HCT116 (cell line): ENCODE data around the gene LIN52. TPM values are rescaled to one million over a fixed set of nuclear protein-coding genes. Genes with fewer than 3 reads are reported as not detected.

Experiments
- ATAC-seq: fragments of 200-7000 bp; cut with Tn5 transposase; 2 replicates; pipeline ENCODE4 v1.9.1; 2020; ENCODE audit warnings: mild to moderate bottlenecking, moderate library complexity
- BruUV-seq: library from RNA; stranded (reverse); fragments of 400-500 nt; replicated peaks from 2 replicates; lab custom pipeline; 2021; lab: Mats Ljungman, UMichigan
- CTCF ChIA-PET: fragments of 300-600 bp; sonication (Branson Sonifier 250); formaldehyde crosslinking; loops from one replicate; lab custom pipeline; 2021; ENCODE audit warnings: antibody characterized with exemption; lab: Charles Lee
- POLR2A ChIA-PET: fragments of 300-600, 350-600 bp; sonication (Branson Sonifier 250); formaldehyde crosslinking; loops from one replicate; lab custom pipeline; 2021; ENCODE audit warnings: antibody characterized with exemption; lab: Charles Lee
- RAD21 ChIA-PET, 2 experiments: fragments of 300-600 bp; sonication (Branson Sonifier 250); formaldehyde crosslinking; loops; one replicate each; lab custom pipeline; 2023; ENCODE audit warnings: low total read pairs in 2 of 2; ENCODE audit not compliant: uncharacterized antibody in 2 of 2, unreplicated experiment in 2 of 2, low non-redundant PET in 1 of 2; lab: Charles Lee
- DNase-seq: peaks from one replicate; pipeline ENCODE4 v3.0.0-alpha.2; 2010; ENCODE audit warnings: low read depth, low spot score
- H2AFZ ChIP-seq: fragments of 200-600 bp; shearing (Covaris generic), sonication (generic); 2 replicates; pipeline ENCODE4 v1.6.1; 2017; ENCODE audit warnings: low read depth, mixed run types, mixed read lengths, antibody characterized with exemption, low read length; ENCODE audit not compliant: poor library complexity, severe bottlenecking
- H3K27ac ChIP-seq: 2 replicates; pipeline ENCODE4 v1.5.1; 2012; ENCODE audit warnings: low read depth, low read length
- H3K27me3 ChIP-seq: fragments of 200-600 bp; sonication (generic); 2 replicates; pipeline ENCODE4 v1.6.1; 2016; ENCODE audit warnings: mixed run types, low read length, mixed read lengths; ENCODE audit not compliant: insufficient read depth
- H3K36me3 ChIP-seq, 2 experiments: fragments of 200-500 bp in 1 of 2; fragments of 200-600 bp in 1 of 2; sonication (Bioruptor generic) in 1 of 2; sonication (generic) in 1 of 2; 2 replicates each; pipeline versions ENCODE4 v1.5.1 to v1.6.1; 2014 to 2016; ENCODE audit warnings: low read length in 2 of 2, inconsistent platforms in 1 of 2, mixed read lengths in 1 of 2, mixed run types in 1 of 2; ENCODE audit not compliant: insufficient read depth in 2 of 2, control insufficient read depth in 1 of 2
- H3K4me1 ChIP-seq, 2 experiments: fragments of 200-600 bp in 1 of 2; sonication (generic) in 1 of 2; 2 replicates each; pipeline versions ENCODE4 v1.5.1 to v1.6.1; 2012 to 2017; ENCODE audit warnings: low read length in 2 of 2, inconsistent platforms in 1 of 2, mild to moderate bottlenecking in 1 of 2, mixed read lengths in 1 of 2, mixed run types in 1 of 2, moderate library complexity in 1 of 2; ENCODE audit not compliant: insufficient read depth in 2 of 2, control insufficient read depth in 1 of 2
- H3K4me2 ChIP-seq: fragments of 200-600 bp; sonication (generic); 2 replicates; pipeline ENCODE4 v1.6.1; 2017; ENCODE audit warnings: mixed run types, low read length, mixed read lengths
- H3K4me3 ChIP-seq, 2 experiments: fragments of 200-600 bp in 1 of 2; sonication (generic) in 1 of 2; replicated peaks in 1 of 2; 2 replicates each; pipeline ENCODE4 v1.5.1; 2011 to 2016; ENCODE audit warnings: low read length in 2 of 2, control low read depth in 1 of 2, low read depth in 1 of 2, mild to moderate bottlenecking in 1 of 2, mixed read lengths in 1 of 2, mixed run types in 1 of 2
- H3K79me2 ChIP-seq: fragments of 200-600 bp; sonication (generic); 2 replicates; pipeline ENCODE4 v1.6.1; 2017; ENCODE audit warnings: mild to moderate bottlenecking, mixed run types, low read length, moderate library complexity, mixed read lengths; ENCODE audit not compliant: insufficient read depth
- H3K9ac ChIP-seq: fragments of 200-600 bp; sonication (generic); 2 replicates; pipeline ENCODE4 v1.6.1; 2016; ENCODE audit warnings: low read length, mixed read lengths
- H3K9me2 ChIP-seq: fragments of 200-600 bp; sonication (generic), shearing (Covaris generic); 2 replicates; pipeline ENCODE4 v1.6.1; 2017; ENCODE audit warnings: mixed run types, mild to moderate bottlenecking, moderate library complexity; ENCODE audit not compliant: insufficient read depth
- H3K9me3 ChIP-seq, 2 experiments: fragments of 200-500 bp in 1 of 2; fragments of 200-600 bp in 1 of 2; sonication (Bioruptor generic) in 1 of 2; sonication (generic) in 1 of 2; 2 replicates each; pipeline ENCODE4 v1.6.1; 2014 to 2017; ENCODE audit warnings: low read length in 2 of 2, mixed read lengths in 2 of 2, inconsistent platforms in 1 of 2, low read depth in 1 of 2, mild to moderate bottlenecking in 1 of 2, mixed run types in 1 of 2, moderate library complexity in 1 of 2; ENCODE audit not compliant: control insufficient read depth in 1 of 2, insufficient read depth in 1 of 2
- H4K20me1 ChIP-seq: fragments of 200-600 bp; sonication (generic), shearing (Covaris generic); 2 replicates; pipeline ENCODE4 v1.6.1; 2017; ENCODE audit warnings: mixed run types, mild to moderate bottlenecking, moderate library complexity; ENCODE audit not compliant: insufficient read depth
- ATF3 ChIP-seq: IDR thresholded peaks from 2 replicates; pipeline ENCODE4 v1.6.1; 2012
- CTCF ChIP-seq, 3 experiments: fragments of 200-600 bp in 1 of 3; sonication (generic) in 1 of 3; IDR thresholded peaks in 2 of 3; conservative IDR thresholded peaks in 1 of 3; 2 replicates each; pipeline ENCODE4 v1.5.1; 2012 to 2017; ENCODE audit warnings: low read depth in 2 of 3, low read length in 2 of 3, antibody characterized with exemption in 1 of 3, borderline replicate concordance in 1 of 3, control low read depth in 1 of 3, mild to moderate bottlenecking in 1 of 3, mixed read lengths in 1 of 3, mixed run types in 1 of 3, moderate library complexity in 1 of 3; ENCODE audit not compliant: insufficient read depth in 1 of 3
- ELF1 ChIP-seq: IDR thresholded peaks from 2 replicates; pipeline ENCODE4 v1.6.1; 2012; ENCODE audit warnings: low read depth, borderline replicate concordance
- FOSL1 ChIP-seq: IDR thresholded peaks from 2 replicates; pipeline ENCODE4 v1.6.1; 2012; ENCODE audit warnings: low read depth
- JUND ChIP-seq: IDR thresholded peaks from 2 replicates; pipeline ENCODE4 v1.6.1; 2012
- MAX ChIP-seq: IDR thresholded peaks from 2 replicates; pipeline ENCODE4 v1.6.1; 2012
- POLR2A ChIP-seq: IDR thresholded peaks from 2 replicates; pipeline ENCODE4 v1.7.0; 2011; ENCODE audit warnings: borderline replicate concordance; ENCODE audit not compliant: insufficient read depth, insufficient read length; ENCODE audit errors: extremely low read depth
- POLR2AphosphoS5 ChIP-seq: IDR thresholded peaks from 2 replicates; pipeline ENCODE4 v1.6.1; 2011; ENCODE audit warnings: mild to moderate bottlenecking, low read depth, low read length, moderate library complexity
- SIN3A ChIP-seq: IDR thresholded peaks from 2 replicates; pipeline ENCODE4 v1.6.1; 2012; ENCODE audit warnings: low read depth
- SP1 ChIP-seq: IDR thresholded peaks from 2 replicates; pipeline ENCODE4 v1.6.1; 2012; ENCODE audit warnings: low read depth
- TCF7L2 ChIP-seq: IDR thresholded peaks from 2 replicates; pipeline ENCODE4 v1.7.0; 2011; ENCODE audit warnings: borderline replicate concordance, inconsistent platforms; ENCODE audit not compliant: insufficient read depth, insufficient read length; ENCODE audit errors: extremely low read depth
- ZBTB33 ChIP-seq: IDR thresholded peaks from 2 replicates; pipeline ENCODE4 v1.6.1; 2011; ENCODE audit warnings: mild to moderate bottlenecking, low read length, moderate library complexity; ENCODE audit not compliant: insufficient replicate concordance; ENCODE audit errors: extremely low read depth
- ZFX ChIP-seq: fragments of 450-650 bp; IDR thresholded peaks from 2 replicates; pipeline ENCODE4 v1.6.1; 2017
- ZNF274 ChIP-seq: fragments of 200-500 bp; sonication (Bioruptor generic); IDR thresholded peaks from 2 replicates; pipeline ENCODE4 v1.6.1; 2014; ENCODE audit warnings: mild to moderate bottlenecking, low read depth, low read length, inconsistent platforms
- intact Hi-C: fragments of 100-400 bp; cut with micrococcal nuclease; formaldehyde crosslinking; loops from 2 replicates; pipeline ENCODE4 v1.10.0; 2022
- total RNA-seq: library from RNA; stranded (reverse); gene quantifications from one replicate; pipeline ENCODE4 v1.2.1, GENCODE V29; 2021; ENCODE audit not compliant: unreplicated experiment

The LIN52 gene
- total RNA-seq, 1 experiment from 2014 or later = 9.6 TPM

- no peak for ATAC-seq
- H3K9ac ChIP-seq = no peak overlapping the region
Observed at GRCh38 chr14:74155749-74156148, 71.0 kb downstream of the LIN52 start.

More at GRCh38 chr14:74155749-74156148, 71.0 kb downstream of the LIN52 start:
- no peaks in the 10 kb centered on the region for H4K20me1 ChIP-seq
- H3K4me1 ChIP-seq = no peaks in the 10 kb centered on the region
- no peaks in the 10 kb centered on the region for H3K27me3 ChIP-seq
- no peak for DNase-seq
- H3K36me3 ChIP-seq = no peaks in the 10 kb centered on the region; a peak in 1 of 4 replicates
- RAD21 ChIA-PET = no interaction called here
- POLR2A ChIA-PET = no interaction called here
- H3K9me2 ChIP-seq = no peaks in the 10 kb centered on the region
- H3K27ac ChIP-seq = no peak overlapping the region
- no peak for TF ChIP-seq ELF1
- no peak for TF ChIP-seq ZBTB33
- TF ChIP-seq FOSL1 = no peak
- TF ChIP-seq SIN3A = no peak
- TF ChIP-seq CTCF (IDR thresholded peaks at IDR 0.05 in 2 of 3, conservative IDR thresholded peaks at IDR 0.05 in 1 of 3; ENCODE audit: borderline replicate concordance in 1 of 3, insufficient read depth in 1 of 3, low read depth in 2 of 3, low read length in 2 of 3) = no peak
- TF ChIP-seq TCF7L2 = no peak
- no peak for TF ChIP-seq POLR2A
- TF ChIP-seq SP1 = no peak
- no peak for TF ChIP-seq POLR2AphosphoS5
- TF ChIP-seq ATF3 = no peak
- no peak for TF ChIP-seq ZFX
- TF ChIP-seq JUND = no peak
- TF ChIP-seq ZNF274 = no peak
- no peak for TF ChIP-seq MAX
- no peak overlapping the region for H3K4me3 ChIP-seq
- CTCF ChIA-PET = no interaction called here
- H2AFZ ChIP-seq = no peak overlapping the region
- intact Hi-C loops = no loop called here
- BruUV-seq = no TSS peak
- no peaks in the 10 kb centered on the region for H3K9me3 ChIP-seq
- no peak overlapping the region for H3K4me2 ChIP-seq
- H3K79me2 ChIP-seq = no peaks in the 10 kb centered on the region
